HepG2 (cell line): ENCODE measurements around the gene ZBTB7B. TPM values are rescaled to one million over a fixed set of nuclear protein-coding genes. Genes with fewer than 3 reads are reported as not detected.

Experiments used
- ATAC-seq: fragments of 200-7000 bp; cut with Tn5 transposase; 3 replicates; pipeline ENCODE4 v1.9.1; 2020; ENCODE audit warnings: mild to moderate bottlenecking, moderate library complexity
- BruUV-seq: library from RNA; stranded (reverse); fragments of 400-500 nt; replicated peaks from 2 replicates; lab custom pipeline; 2021; lab: Mats Ljungman, UMichigan
- CTCF ChIA-PET: fragments of 300-600 bp; formaldehyde crosslinking; extraction: SDS; loops from one replicate; lab custom pipeline; 2021; ENCODE audit warnings: low total read pairs, inconsistent platforms, low intra/inter-chr PET ratio; lab: Yijun Ruan, JAX
- POLR2A ChIA-PET: fragments of 350-600 bp; sonication (Branson Sonifier 250); formaldehyde crosslinking; loops from one replicate; lab custom pipeline; 2020; ENCODE audit warnings: antibody characterized with exemption, inconsistent platforms; lab: Yijun Ruan, JAX
- DNase-seq: peaks from one replicate; pipeline ENCODE4 v3.0.0-alpha.2; 2015; ENCODE audit warnings: low spot score
- FAIRE-seq: peaks from 3 replicates; lab custom pipeline; 2011; peaks lifted over from hg19 to GRCh38; lab: Jason Lieb, UNC
- H2AFZ ChIP-seq: one replicate; pipeline ENCODE4 v1.6.1; 2011; ENCODE audit warnings: low read length, inconsistent platforms
- H3K27ac ChIP-seq: fragments of 300-600 bp; 3 replicates; pipeline ENCODE4 v1.8.0; 2011; ENCODE audit warnings: mixed run types, mild to moderate bottlenecking, mixed read lengths, low read length, inconsistent platforms; ENCODE audit not compliant: insufficient read depth; ENCODE audit errors: extremely low read length
- H3K27me3 ChIP-seq, 2 experiments: fragments of 200-600 bp in 1 of 2; 2 replicates in 1 of 2; 3 replicates in 1 of 2; pipeline versions ENCODE4 v1.6.0 to v1.8.0; 2011; ENCODE audit warnings: low read length in 2 of 2, mild to moderate bottlenecking in 2 of 2, moderate library complexity in 2 of 2, inconsistent platforms in 1 of 2; ENCODE audit not compliant: insufficient read depth in 2 of 2, control insufficient read depth in 1 of 2
- H3K36me3 ChIP-seq, 2 experiments: fragments of 200-600 bp in 1 of 2; replicated peaks in 1 of 2; 2 replicates in 1 of 2; 3 replicates in 1 of 2; pipeline versions ENCODE4 v1.5.1 to v1.8.0; 2011; ENCODE audit warnings: low read length in 2 of 2, inconsistent platforms in 1 of 2; ENCODE audit not compliant: insufficient read depth in 2 of 2, control insufficient read depth in 1 of 2
- H3K4me1 ChIP-seq: 2 replicates; pipeline ENCODE4 v1.5.1; 2012; ENCODE audit warnings: low read length, inconsistent platforms; ENCODE audit not compliant: insufficient read depth
- H3K4me2 ChIP-seq: 2 replicates; pipeline ENCODE4 v1.6.0; 2011; ENCODE audit warnings: low read depth, low read length, inconsistent platforms
- H3K4me3 ChIP-seq, 3 experiments: fragments of 200-600 bp in 1 of 3; sonication (generic), shearing (Covaris generic) in 1 of 3; replicated peaks in 1 of 3; 2 replicates each; pipeline ENCODE4 v1.5.1; 2011 to 2016; ENCODE audit warnings: low read length in 3 of 3, inconsistent platforms in 2 of 3, low read depth in 2 of 3, mild to moderate bottlenecking in 2 of 3, control low read depth in 1 of 3, mixed read lengths in 1 of 3; ENCODE audit not compliant: insufficient read depth in 1 of 3
- H3K79me2 ChIP-seq: one replicate; pipeline ENCODE4 v1.6.1; 2011; ENCODE audit warnings: low read length, inconsistent platforms; ENCODE audit not compliant: insufficient read depth
- H3K9ac ChIP-seq: 2 replicates; pipeline ENCODE4 v1.6.0; 2011; ENCODE audit warnings: mild to moderate bottlenecking, low read depth, low read length, inconsistent platforms; ENCODE audit not compliant: insufficient read depth
- H3K9me3 ChIP-seq: 2 replicates; pipeline ENCODE4 v1.5.1; 2012; ENCODE audit warnings: mild to moderate bottlenecking, low read length
- H4K20me1 ChIP-seq: 2 replicates; pipeline ENCODE4 v1.6.0; 2011; ENCODE audit warnings: inconsistent platforms, mild to moderate bottlenecking, low read length, moderate library complexity; ENCODE audit not compliant: insufficient read depth
- SP140L ChIP-seq: sonication (generic); formaldehyde crosslinking; IDR thresholded peaks from 2 replicates; pipeline ENCODE4 v1.4.0; 2020; ENCODE audit warnings: missing genetic modification reagents, borderline replicate concordance
- STAT5B ChIP-seq: sonication (generic); formaldehyde crosslinking; IDR thresholded peaks from 2 replicates; pipeline ENCODE4 v1.4.0; 2020; ENCODE audit warnings: missing genetic modification reagents
- TEAD3 ChIP-seq: optimal IDR thresholded peaks from 2 replicates; pipeline ENCODE3; 2016; ENCODE audit warnings: borderline replicate concordance
- ZBTB43 ChIP-seq: sonication (generic); formaldehyde crosslinking; conservative IDR thresholded peaks from 2 replicates; pipeline ENCODE4 v1.4.0; 2020; ENCODE audit warnings: missing genetic modification reagents
- ZBTB7B ChIP-seq: sonication (generic); formaldehyde crosslinking; IDR thresholded peaks from 2 replicates; pipeline ENCODE4 v1.4.0; 2020; ENCODE audit warnings: missing genetic modification reagents
- ZFP82 ChIP-seq: sonication (generic); formaldehyde crosslinking; IDR thresholded peaks from 2 replicates; pipeline ENCODE4 v1.5.1; 2020; ENCODE audit warnings: mild to moderate bottlenecking, missing genetic modification reagents, borderline replicate concordance
- ZNF230 ChIP-seq: sonication (generic); formaldehyde crosslinking; IDR thresholded peaks from 2 replicates; pipeline ENCODE4 v1.4.0; 2020; ENCODE audit warnings: mild to moderate bottlenecking, missing genetic modification reagents
- WGBS: methylation state at CpG from one replicate; pipeline ENCODE4 v1.1.6; 2017; ENCODE audit warnings: low lambda C conversion rate; 5-methylcytosine and 5-hydroxymethylcytosine counted together
- in situ Hi-C: cut with HindIII; loops from 2 replicates; pipeline ENCODE4 v1.10.0; 2017; ENCODE audit warnings: low pct_unique_long_range_greater_than_20kb; ENCODE audit not compliant: extremely low pct_ligation_motif_present
- intact Hi-C: fragments of 100-400 bp; cut with micrococcal nuclease; formaldehyde crosslinking; loops from one replicate; pipeline ENCODE4 v1.10.0; 2022; ENCODE audit not compliant: unreplicated experiment
- polyA plus RNA-seq, 8 experiments: library from polyadenylated mRNA; depleted of rRNA in 3 of 8; stranded (reverse) in 7 of 8; unstranded in 1 of 8; fragments of >200 nt; fragmentation: Illumina TruSeq in 4 of 8; extraction: Trizol in 4 of 8; gene quantifications; 2 replicates each; pipeline versions ENCODE4 v1.2.1 to v1.2.3, GENCODE V29; 2011 to 2016; ENCODE audit warnings: low read depth in 4 of 8, missing spikeins in 1 of 8, mixed read lengths in 1 of 8; ENCODE audit not compliant: insufficient read depth in 1 of 8
- total RNA-seq, 5 experiments: library from RNA; depleted of rRNA; stranded (reverse); fragments of >200 nt; fragmentation: Illumina TruSeq; extraction: Trizol; gene quantifications; 2 replicates each; pipeline ENCODE4 v1.2.3, GENCODE V29; 2016; ENCODE audit warnings: low read depth in 1 of 5

ZBTB7B gene
- total and polyA plus RNA-seq, 2 of the 13 experiments (the other 11 are each of a cell fraction or from before 2014, with no cell fraction given) = 15.5 to 17.5 TPM

- ChIA-PET POLR2A (interaction anchor here (8.2 kb wide), 1 partner anchor 7 kb away, joined by 90 read pairs; the partner anchor contains the start of gene ZBTB7B), CTCF (no interaction called here)
- Histone ChIP-seq H3K36me3 (peaks cover 3 to 25% of the 10 kb centered on the region in 2 experiments; a peak in 4 of 5 replicates), H3K27ac (no peak overlapping the region), H3K27me3 (no peaks in the 10 kb centered on the region), H4K20me1 (peaks cover 11% of the 10 kb centered on the region; the same call in 1 of the 2 replicates), H3K4me1 (peaks cover 88% of the 10 kb centered on the region), H3K9ac (no peak overlapping the region), H3K9me3 (no peaks in the 10 kb centered on the region), H2AFZ (no peak overlapping the region), H3K79me2 (peaks cover 29% of the 10 kb centered on the region), H3K4me2 (no peak overlapping the region), H3K4me3 (no peak overlapping the region)
- in situ Hi-C loops (no loop called here), intact Hi-C loops (no loop called here)
- no peak for TF ChIP-seq ZBTB7B (CRISPR knock-in tag)
- no peak for TF ChIP-seq ZNF230
- TF ChIP-seq SP140L = no peak
- TF ChIP-seq ZBTB43 = no peak
- TF ChIP-seq TEAD3 = no peak
- TF ChIP-seq STAT5B (CRISPR knock-in tag) = no peak
- no peak for TF ChIP-seq ZFP82 (CRISPR knock-in tag)
- DNase-seq (no peak), FAIRE-seq (no peak), ATAC-seq (no peak)
- BruUV-seq = no TSS peak
- WGBS = 96% methylated on average over 5 of the region's 5 CpGs
Observed at GRCh38 chr1:155009742-155010141, 7.1 kb downstream of the ZBTB7B start.
